ENCODE data around the gene RALBP1.

DNA sequence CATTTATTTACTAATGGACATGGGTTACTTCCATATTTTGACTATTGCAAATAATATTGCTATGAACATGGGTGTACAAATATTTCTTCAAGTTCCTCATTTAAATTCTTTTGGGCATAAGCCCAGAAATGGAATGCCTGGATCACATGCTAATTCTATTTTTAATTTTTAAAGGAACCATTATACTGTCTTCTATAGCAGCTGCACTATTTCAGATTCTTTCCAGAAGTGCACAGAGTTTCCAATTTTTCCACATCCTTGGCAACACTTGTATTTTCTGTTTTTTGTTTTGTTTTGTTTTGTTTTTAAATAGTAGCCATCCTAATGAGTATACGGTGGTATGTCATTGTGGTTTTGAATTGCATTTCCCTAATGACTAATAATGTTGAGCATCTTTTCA is 8.5 kb upstream of the RALBP1 start:
- TF ChIP-seq CTCF (IDR thresholded peaks at IDR 0.05) (no peak), POLR2A (IDR thresholded peaks at IDR 0.05) (no peak)

Measured in adrenal gland (tissue), 5 donors.